Measurements from ENCODE around the gene TTLL5.

The TTLL5 gene

DNA sequence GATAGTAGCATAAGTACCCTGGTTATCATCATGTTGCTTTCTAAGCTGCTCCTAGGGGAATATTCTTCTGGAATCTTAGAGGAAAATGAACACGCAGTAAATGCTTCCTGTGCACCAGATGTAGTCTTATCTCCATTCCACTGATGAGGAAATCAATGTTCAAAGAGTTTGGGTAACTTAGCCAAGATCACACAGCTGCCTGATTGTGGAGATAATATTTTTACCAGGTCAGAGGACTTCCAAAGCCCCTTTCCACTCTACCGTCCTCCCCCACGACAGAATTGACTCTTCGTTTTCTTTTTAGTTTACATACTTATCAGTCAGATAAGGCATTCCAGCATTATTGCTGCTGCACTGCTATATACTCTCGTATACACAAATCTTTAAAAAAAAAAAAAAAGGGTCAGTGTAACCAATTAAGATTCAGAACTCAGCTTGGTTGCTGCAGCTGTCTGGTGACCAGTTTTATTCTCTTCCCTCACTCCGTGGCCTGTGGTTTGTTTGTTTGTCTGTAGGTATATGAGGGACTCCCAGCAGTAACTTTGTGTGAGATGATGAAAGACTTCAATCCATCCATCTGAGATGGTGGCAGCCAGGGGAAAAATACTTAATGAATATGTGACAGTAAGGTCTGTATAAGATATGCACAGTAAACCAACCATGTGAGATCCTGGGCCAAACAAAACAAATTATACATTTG is 210.3 kb downstream of the TTLL5 start:
- no peak for DNase-seq

DNA sequence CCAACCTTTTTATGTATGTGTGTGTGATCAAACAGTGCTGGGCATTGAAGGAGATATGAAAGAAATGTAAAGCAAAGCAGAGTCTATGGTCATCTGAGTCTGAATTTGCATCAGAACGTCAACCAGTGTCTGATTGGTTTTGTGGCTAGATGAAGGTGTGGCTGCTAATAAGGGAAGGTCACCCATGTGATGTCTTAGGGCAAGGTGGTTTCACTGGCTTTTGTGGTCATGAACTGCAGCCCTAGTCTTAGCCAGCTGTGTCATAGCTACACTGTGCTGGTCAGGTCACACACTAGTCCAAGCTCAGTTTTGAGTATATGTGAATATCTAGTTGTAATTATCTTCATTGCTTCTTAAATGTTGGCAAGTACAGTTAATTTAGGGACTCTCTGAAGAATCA is 214.9 kb downstream of the TTLL5 start:
- DNase-seq = no peak

DNA sequence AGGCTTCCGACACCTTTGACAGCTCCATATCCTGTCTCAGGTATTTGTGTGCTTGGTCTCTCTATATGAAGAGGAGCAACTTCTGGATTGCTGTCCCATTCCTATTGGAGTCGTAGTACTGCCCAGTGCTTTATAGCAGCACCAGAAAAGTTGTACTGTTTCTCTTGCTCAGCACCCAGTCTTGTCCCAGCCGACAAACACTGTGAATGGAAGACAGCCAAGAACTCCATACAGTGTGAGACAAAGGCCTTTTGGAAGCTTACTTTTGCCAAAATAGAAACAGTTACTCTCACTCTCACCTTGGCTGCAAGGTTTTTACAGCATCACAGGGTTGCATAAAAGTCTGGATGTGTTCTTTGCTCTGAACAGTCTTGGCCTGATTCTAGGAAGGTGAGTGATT is 215.5 kb downstream of the TTLL5 start:
- peak; percentile 64 for DNase-seq

DNA sequence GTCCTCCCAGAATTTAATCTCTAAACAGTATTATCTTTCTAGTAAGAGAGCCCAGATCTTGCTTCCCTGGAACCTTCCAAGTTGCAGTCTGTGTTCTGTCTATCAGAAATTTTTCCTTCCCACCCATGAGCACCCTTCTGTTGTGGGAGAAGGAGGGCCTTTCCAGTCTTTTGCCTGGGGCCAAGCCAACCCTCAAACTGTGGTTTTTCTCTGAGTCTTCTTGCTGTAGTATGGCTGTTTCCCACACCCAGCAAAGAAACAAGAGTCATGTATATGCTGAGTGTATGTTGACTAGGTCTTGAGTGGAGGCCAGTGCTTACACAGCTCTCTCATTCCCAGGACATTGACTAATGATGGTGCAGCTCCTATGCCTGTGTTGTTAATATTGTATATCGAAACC is 216.2 kb downstream of the TTLL5 start:
- no peak for DNase-seq

DNA sequence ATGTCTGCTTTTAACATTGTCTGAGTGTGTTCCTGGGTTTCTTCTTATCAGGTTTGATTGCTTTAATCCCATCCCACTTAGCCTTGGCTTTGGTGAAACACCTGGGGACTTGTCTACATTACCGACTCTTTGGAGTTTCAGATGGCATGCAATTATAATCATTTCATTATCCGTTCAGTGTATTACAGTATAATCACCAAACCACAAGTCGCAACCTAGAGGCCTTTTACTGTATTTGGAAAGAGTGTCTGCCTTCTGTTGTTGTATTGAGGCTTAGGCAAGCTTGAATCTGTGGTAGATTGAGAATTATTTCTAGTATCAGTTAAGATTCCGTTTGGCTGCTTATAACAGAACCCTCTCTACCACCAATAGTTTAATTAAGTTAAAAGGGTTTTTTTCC is 216.8 kb downstream of the TTLL5 start:
- DNase-seq = no peak

DNA sequence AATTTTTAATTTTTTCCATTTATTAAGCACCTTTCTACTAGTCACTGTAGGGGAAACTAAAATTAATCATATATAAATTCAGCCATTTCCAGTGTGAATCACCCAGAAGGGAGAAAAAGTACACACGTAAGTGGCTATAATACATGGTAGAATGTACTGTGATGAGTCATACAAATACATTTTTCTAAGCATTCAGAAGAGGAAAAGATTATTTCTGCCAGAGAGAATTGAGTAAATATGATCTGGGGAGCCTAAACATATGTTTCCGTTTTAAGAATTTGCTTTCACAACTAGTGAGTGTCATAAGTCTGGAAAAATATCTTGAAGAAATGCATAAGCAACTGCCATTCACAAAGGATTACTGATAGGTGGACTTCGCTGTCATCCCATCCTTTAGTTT is 218.0 kb downstream of the TTLL5 start:
- no peak for DNase-seq

DNA sequence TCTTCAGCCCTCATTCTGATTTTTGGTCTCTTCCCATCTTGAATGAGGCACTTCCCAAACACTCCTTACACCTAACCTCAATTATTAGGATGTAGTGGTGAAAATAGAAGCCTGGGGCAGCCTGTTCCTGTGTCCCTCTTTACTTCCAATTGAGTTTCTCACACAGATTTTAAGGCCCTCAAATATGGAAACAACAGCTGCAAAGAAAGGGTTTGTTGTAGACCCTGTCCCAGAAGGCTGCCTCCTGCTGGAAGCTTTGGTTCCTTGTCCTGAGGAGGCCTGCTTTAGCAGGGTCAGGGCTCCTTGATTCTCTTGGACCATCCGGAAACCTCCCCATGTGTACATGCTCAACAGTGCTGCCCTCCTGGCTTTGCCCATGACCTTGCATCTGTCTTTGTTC is 219.5 kb downstream of the TTLL5 start:
- DNase-seq = no peak

DNA sequence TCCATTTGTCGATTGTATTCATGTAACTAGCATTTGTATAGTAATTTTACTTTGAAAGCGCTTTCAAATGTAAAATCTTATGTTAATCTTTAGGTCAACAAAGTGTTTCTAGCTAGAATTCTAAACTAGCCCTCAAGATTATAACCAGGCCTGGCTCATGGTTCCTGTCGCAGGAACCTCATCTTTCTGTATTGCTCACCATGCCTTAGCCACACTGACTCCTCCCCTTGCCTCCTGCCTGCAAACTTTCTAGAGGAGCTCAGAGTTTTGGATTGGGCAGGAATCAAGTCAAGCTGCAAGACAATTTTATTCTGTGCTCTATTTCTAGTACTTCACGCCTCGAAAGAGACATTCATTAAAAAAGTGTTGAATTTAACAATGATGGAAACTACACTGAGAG is 220.9 kb downstream of the TTLL5 start:
- DNase-seq = no peak

DNA sequence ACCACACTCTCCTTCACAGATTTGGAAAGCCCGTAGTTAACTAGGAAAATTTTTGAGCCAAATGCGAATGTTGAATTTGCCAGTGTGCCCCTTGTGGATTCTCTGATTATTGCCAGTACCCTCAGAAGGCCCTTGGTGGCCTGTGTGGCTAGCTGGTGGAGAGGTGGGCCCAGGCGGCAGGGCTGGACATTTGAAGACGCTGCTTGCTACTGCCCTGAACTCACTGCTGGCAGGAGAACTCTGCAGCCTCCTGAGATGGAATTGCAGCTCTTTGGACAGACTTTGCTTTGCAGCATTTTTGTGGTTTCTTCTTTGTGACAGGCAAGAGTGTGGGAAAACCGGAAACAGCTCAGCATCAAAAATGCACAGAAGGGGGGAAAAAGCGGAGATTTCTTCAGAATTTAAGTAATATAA is 223.2 kb downstream of the TTLL5 start:
- DNase-seq = no peak

DNA sequence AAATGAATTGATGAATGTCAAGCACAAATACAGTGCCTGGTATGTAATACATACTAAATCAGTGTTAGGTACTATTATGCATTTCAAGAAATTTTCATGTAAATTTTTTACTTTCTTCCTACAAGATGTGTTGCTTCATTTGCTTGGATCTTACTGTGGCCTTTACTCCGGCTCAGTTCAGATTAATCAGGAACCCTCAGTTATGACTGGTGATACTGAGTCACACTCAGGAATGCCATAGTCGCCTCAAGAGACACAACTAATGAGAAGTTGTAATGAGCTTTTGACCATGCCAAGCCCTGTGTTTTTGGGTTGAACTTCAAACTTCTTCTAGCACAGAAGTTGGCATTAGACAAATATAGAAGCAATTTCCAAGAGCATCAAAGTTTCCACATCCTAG is 224.8 kb downstream of the TTLL5 start:
- no peak for DNase-seq

DNA sequence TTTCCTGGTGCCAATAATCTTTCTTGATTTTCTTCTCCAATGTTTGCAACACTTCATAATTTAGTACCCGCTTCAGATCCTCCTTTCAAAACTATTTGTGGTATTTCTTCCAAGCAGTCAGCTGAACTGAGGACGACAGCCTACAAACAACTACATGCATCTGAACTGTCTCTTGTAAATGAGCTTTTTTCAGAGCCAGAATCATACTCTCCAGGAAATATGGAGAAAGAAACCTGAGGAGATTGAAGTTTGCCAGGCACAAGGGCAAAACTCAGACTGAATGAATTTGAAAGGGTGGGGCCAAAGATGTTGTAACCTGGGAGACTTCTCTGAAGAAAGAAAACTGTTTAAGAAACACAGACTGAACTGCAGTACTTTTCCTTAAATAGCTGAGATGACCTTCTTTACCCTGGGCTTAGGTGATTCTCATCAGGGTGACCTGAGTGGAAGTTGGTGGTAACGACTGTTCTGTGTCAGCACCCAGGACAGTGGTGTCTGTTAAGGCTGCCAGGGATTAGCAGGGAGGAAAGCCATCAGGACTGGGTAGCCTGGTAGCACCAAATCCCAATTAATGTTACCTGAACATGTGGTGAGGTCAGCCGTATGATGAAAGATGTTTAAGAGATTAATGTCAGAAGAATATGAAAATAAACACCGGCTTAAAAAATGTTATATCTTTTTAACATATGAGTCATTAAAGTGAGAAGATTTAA is 225.7 kb downstream of the TTLL5 start:
- no peak for DNase-seq

DNA sequence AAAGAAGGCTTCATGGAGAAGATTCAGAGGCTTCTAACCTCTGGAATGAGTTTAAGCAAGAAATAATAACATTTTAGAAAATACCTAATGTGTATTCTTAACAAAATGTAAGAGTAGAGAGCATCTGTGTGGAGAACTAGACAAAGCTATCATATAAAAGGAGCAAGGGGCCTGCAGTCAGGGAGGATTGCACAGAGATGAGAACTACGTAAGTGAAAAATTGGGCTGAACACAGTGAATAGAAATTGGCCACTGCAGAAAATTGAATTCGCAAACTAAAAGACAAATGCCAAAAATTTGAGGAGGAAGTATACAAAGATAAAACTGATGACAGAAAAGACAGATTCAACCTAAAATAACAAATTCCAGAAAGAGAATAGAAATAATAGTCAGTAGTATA is 227.9 kb downstream of the TTLL5 start:
- DNase-seq = no peak

DNA sequence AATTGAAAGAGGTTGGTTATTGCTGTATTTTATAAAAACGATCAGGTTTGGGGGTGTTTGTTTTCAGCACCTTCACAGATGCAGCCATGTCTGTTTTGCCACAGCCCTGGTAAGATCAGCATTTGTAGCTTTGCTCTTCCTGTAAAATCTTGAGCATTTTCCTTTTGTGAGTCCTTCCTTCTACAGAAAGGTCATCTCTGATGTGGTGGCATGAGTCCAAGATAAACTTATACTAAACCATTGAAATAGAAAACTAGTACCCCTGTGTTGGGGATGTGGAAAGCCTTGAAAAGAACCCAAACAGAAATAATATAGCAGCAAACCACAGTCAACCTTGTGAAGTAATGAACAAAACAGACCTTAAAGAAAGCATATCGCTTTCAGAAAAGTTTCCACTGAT is 235.3 kb downstream of the TTLL5 start:
- DNase-seq = no peak

DNA sequence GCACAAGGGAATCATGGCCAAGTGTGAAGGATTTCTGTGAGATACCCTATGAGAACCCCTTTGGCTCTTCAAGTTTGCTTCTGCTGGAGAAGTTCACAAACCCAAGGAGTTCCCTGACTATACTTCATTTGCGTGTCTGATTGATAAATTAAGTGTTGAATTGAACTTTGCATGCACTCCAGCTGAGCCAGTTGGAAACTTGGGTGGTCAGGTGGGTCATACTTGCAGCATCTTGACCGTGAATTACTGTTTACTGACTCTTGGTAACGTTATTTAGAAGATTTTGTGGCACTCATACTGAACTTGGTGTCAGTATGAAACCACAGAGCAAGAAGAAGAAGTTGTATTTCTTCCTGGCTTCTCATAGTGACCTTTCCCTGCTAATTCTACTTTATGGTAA is 243.3 kb downstream of the TTLL5 start:
- DNase-seq = no peak

DNA sequence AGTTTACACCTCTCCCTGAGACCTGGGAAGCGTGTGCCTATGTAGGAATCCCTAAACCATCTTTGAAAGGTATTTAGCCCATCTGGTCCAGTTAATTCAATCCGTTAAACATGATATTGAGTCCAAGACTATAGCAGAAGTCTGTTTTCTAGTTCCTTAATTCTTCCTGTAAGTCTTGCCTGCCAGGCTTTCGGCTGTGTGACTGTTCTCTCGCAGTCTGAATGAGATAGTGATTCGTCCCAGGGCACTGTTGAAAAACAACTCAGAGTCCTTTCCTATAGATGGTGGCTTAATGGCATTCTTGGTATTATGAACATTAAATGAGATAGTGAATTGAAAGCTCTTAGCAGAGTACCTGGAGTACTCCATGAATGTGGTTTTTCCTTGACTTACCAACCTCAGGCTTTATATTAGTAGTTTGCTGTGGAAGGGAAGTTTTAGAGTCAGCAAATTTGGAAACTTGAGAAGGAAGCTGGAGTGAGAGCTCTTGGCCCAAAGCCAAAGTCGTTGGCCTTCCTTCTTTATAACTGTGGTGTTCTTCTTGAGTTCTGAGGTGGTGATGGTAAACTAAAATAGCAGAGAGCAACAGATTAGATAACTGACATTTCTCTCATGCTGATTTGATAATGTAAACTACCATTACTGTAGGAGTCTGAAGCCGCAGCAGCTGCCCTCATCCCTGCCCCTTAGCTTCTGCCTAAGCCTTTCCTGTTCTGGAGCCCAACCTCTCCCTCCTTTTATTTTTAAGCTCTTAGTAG is 244.3 kb downstream of the TTLL5 start:
- DNase-seq = peak; percentile 55

DNA sequence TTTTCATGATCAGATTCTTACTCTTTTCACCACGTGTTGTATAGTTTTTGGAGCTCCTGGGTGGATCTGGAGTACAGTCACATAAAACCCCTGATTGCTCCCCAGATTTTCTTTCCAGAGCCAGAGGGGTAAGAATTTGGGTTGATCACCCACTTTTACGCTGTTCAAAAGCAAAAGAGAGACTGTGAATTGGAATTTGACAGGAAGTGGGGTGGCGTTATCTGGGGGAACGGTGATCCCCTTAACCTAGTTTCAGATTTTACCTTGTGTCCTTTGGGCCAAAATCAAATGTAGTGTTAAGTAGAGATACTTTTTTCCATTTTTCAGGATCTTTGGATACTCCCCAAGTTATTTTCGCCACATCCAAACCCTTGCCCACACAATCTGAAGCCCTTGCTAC is 245.2 kb downstream of the TTLL5 start:
- DNase-seq = no peak

DNA sequence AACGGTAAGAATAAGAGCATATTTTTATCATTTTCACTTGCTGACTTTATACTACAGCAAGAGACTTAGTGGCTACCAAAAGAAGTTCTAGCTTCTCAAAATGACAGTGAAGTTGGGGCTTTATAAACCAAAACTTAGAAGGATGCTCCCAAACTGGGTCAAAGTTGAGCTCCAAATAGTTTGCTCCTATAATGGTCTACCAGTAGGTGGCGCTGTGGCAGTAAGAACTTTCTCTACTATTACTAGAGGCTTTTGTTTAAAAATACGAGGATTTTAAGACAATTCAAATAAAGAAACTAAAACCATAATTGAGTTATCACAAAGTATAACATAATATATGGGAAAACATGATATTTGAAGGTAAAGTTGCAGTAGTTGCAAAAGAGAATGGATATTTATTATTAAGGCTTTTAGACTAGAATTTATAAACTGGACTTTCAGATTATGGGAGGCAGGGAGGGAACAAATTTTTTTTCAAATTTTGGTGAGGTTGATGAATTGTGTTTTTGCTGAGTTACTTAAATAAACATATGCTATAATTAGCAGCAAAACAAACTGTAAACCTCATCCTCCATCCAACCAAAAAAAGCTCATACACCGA is 245.7 kb downstream of the TTLL5 start:
- DNase-seq = peak; percentile 85

DNA sequence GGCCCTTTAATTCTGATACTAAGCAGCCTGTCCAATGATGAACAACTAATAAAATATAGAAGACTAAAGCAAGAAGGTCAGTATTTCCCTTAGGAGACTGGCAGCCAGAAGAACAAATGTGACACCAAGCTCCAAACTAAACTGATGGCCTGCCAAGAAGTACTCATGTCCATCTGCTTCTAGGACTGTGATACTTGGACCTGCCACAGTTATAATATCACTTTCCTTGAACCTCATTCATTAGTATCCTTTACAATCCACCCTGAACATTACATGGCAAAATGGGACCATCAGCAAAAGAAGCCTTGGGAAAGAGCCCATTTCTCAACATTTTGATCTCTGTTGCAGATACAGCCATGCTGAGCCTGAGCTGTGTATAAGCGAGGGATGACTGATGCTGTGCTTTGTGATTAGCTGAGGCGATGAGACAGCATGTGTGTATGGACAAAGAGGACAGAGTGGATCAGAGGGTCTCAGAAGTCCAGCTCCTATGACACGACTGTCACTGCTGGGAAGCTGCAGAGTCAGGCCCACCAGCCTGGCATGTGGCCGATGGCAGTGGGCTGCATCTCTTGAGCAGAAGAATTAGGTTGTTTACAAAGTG is 246.8 kb downstream of the TTLL5 start:
- no peak for DNase-seq

DNA sequence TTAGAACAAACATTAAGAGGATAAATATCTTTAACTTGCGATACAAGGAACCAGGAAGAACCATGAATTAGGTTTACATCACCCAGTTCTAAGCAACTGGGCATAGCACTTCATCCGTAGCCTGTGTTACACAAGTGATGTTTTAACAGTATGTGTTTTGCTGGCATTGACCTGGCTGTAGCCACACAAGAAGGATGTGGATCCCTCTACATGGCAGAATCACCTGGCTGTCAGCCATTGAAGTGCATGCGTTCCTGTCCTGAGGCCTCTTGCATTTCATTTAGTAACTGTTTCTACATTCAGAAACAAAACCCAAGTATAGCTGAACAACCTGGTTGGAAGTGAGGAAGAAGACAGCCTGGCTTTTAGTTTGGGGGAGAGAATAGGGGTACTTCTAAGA is 248.6 kb downstream of the TTLL5 start:
- no peak for DNase-seq

DNA sequence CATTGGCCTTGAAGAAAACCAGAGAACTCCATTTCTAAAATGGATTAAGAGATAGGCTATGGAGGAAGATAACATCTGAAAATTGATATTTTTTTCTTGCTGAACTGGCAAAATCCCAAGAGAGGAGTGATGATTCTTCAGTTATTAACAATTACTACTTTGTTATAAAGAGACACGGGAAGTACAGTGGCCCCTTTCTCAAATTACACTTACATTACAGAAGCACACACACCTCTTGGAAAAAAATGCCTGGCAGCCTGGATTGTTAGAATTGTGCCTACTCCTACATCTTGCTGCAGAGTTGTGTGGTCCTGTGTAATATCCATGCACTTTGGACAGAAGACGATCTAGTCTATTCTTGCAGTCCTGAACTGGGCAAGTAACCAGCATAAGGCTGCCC is 249.0 kb downstream of the TTLL5 start:
- DNase-seq = no peak

DNA sequence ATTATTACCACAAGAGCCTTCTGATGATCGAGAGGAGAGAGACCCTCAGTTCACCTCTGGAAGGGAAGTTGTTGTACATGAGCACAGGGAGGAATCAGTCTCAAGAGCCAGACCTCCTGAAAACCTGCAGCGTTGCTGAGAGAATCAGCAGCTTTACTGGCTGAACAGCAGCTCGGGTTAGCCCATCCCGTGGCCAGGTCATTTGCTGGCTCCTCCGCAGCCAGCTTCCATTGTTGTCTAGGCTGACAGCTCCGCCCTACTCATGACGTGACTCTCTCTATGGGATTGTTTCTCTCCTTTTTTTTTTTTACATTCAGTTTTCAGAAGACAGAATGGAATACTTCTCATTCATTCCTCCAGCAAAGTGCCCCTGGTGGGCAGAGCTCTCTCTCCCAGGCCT is 250.8 kb downstream of the TTLL5 start:
- DNase-seq = peak; percentile 71

DNA sequence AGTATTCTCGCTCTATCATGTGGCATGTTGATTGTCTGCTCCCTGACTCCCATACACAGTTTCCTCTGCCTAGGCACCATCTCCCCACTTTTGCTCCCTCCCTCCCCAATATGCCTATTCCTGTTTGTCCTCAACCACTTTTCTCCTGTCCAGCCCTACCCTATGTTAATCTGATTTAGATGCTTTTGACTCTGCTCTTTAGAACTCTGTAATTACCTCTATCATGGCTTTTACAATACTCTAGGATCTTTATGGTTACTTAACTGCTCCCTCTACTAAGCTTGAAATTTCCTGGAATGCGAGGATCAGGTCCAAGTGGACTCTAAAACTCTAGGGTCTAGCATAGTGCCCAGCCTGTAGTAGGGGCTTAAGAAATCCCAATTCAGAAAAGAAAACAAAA is 252.1 kb downstream of the TTLL5 start:
- DNase-seq = no peak

DNA sequence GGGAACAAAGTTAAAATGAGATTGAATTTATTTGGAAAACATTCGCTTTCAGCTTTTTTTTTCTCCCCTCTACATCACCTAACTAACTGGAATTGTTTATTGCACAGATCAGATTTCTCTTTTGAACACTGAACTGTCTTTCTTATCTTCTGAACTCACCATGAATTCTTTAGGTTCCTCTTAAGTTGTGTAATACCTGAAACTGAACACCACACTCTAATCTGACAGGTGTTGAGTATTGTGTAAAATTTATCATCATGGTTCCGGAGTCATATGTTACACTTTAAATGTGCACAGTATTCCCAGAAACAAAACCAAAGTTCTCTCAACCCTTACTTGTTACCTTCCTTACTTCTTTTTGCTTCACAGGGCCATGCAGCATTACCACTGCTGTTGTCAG is 254.0 kb downstream of the TTLL5 start:
- DNase-seq = no peak
